HCT116 (cell line): ENCODE measurements around the gene PLOD2. TPM values are rescaled to one million over a fixed set of nuclear protein-coding genes. Genes with fewer than 3 reads are reported as not detected.

Experiments used
- ATAC-seq: fragments of 200-7000 bp; cut with Tn5 transposase; 2 replicates; pipeline ENCODE4 v1.9.1; 2020; ENCODE audit warnings: mild to moderate bottlenecking, moderate library complexity
- BruUV-seq: library from RNA; stranded (reverse); fragments of 400-500 nt; replicated peaks from 2 replicates; lab custom pipeline; 2021; lab: Mats Ljungman, UMichigan
- CTCF ChIA-PET: fragments of 300-600 bp; sonication (Branson Sonifier 250); formaldehyde crosslinking; loops from one replicate; lab custom pipeline; 2021; ENCODE audit warnings: antibody characterized with exemption; lab: Charles Lee
- POLR2A ChIA-PET: fragments of 300-600, 350-600 bp; sonication (Branson Sonifier 250); formaldehyde crosslinking; loops from one replicate; lab custom pipeline; 2021; ENCODE audit warnings: antibody characterized with exemption; lab: Charles Lee
- RAD21 ChIA-PET, 2 experiments: fragments of 300-600 bp; sonication (Branson Sonifier 250); formaldehyde crosslinking; loops; one replicate each; lab custom pipeline; 2023; ENCODE audit warnings: low total read pairs in 2 of 2; ENCODE audit not compliant: uncharacterized antibody in 2 of 2, unreplicated experiment in 2 of 2, low non-redundant PET in 1 of 2; lab: Charles Lee
- DNase-seq: peaks from one replicate; pipeline ENCODE4 v3.0.0-alpha.2; 2010; ENCODE audit warnings: low read depth, low spot score
- H2AFZ ChIP-seq: fragments of 200-600 bp; shearing (Covaris generic), sonication (generic); 2 replicates; pipeline ENCODE4 v1.6.1; 2017; ENCODE audit warnings: low read depth, mixed run types, mixed read lengths, antibody characterized with exemption, low read length; ENCODE audit not compliant: poor library complexity, severe bottlenecking
- H3K27ac ChIP-seq: 2 replicates; pipeline ENCODE4 v1.5.1; 2012; ENCODE audit warnings: low read depth, low read length
- H3K27me3 ChIP-seq: fragments of 200-600 bp; sonication (generic); 2 replicates; pipeline ENCODE4 v1.6.1; 2016; ENCODE audit warnings: mixed run types, low read length, mixed read lengths; ENCODE audit not compliant: insufficient read depth
- H3K36me3 ChIP-seq, 2 experiments: fragments of 200-500 bp in 1 of 2; fragments of 200-600 bp in 1 of 2; sonication (Bioruptor generic) in 1 of 2; sonication (generic) in 1 of 2; 2 replicates each; pipeline versions ENCODE4 v1.5.1 to v1.6.1; 2014 to 2016; ENCODE audit warnings: low read length in 2 of 2, inconsistent platforms in 1 of 2, mixed read lengths in 1 of 2, mixed run types in 1 of 2; ENCODE audit not compliant: insufficient read depth in 2 of 2, control insufficient read depth in 1 of 2
- H3K4me1 ChIP-seq, 2 experiments: fragments of 200-600 bp in 1 of 2; sonication (generic) in 1 of 2; 2 replicates each; pipeline versions ENCODE4 v1.5.1 to v1.6.1; 2012 to 2017; ENCODE audit warnings: low read length in 2 of 2, inconsistent platforms in 1 of 2, mild to moderate bottlenecking in 1 of 2, mixed read lengths in 1 of 2, mixed run types in 1 of 2, moderate library complexity in 1 of 2; ENCODE audit not compliant: insufficient read depth in 2 of 2, control insufficient read depth in 1 of 2
- H3K4me2 ChIP-seq: fragments of 200-600 bp; sonication (generic); 2 replicates; pipeline ENCODE4 v1.6.1; 2017; ENCODE audit warnings: mixed run types, low read length, mixed read lengths
- H3K4me3 ChIP-seq, 2 experiments: fragments of 200-600 bp in 1 of 2; sonication (generic) in 1 of 2; replicated peaks in 1 of 2; 2 replicates each; pipeline ENCODE4 v1.5.1; 2011 to 2016; ENCODE audit warnings: low read length in 2 of 2, control low read depth in 1 of 2, low read depth in 1 of 2, mild to moderate bottlenecking in 1 of 2, mixed read lengths in 1 of 2, mixed run types in 1 of 2
- H3K79me2 ChIP-seq: fragments of 200-600 bp; sonication (generic); 2 replicates; pipeline ENCODE4 v1.6.1; 2017; ENCODE audit warnings: mild to moderate bottlenecking, mixed run types, low read length, moderate library complexity, mixed read lengths; ENCODE audit not compliant: insufficient read depth
- H3K9ac ChIP-seq: fragments of 200-600 bp; sonication (generic); 2 replicates; pipeline ENCODE4 v1.6.1; 2016; ENCODE audit warnings: low read length, mixed read lengths
- H3K9me2 ChIP-seq: fragments of 200-600 bp; sonication (generic), shearing (Covaris generic); 2 replicates; pipeline ENCODE4 v1.6.1; 2017; ENCODE audit warnings: mixed run types, mild to moderate bottlenecking, moderate library complexity; ENCODE audit not compliant: insufficient read depth
- H3K9me3 ChIP-seq, 2 experiments: fragments of 200-500 bp in 1 of 2; fragments of 200-600 bp in 1 of 2; sonication (Bioruptor generic) in 1 of 2; sonication (generic) in 1 of 2; 2 replicates each; pipeline ENCODE4 v1.6.1; 2014 to 2017; ENCODE audit warnings: low read length in 2 of 2, mixed read lengths in 2 of 2, inconsistent platforms in 1 of 2, low read depth in 1 of 2, mild to moderate bottlenecking in 1 of 2, mixed run types in 1 of 2, moderate library complexity in 1 of 2; ENCODE audit not compliant: control insufficient read depth in 1 of 2, insufficient read depth in 1 of 2
- H4K20me1 ChIP-seq: fragments of 200-600 bp; sonication (generic), shearing (Covaris generic); 2 replicates; pipeline ENCODE4 v1.6.1; 2017; ENCODE audit warnings: mixed run types, mild to moderate bottlenecking, moderate library complexity; ENCODE audit not compliant: insufficient read depth
- CEBPB ChIP-seq: IDR thresholded peaks from 2 replicates; pipeline ENCODE4 v1.6.1; 2012; ENCODE audit warnings: low read depth
- FOSL1 ChIP-seq: IDR thresholded peaks from 2 replicates; pipeline ENCODE4 v1.6.1; 2012; ENCODE audit warnings: low read depth
- POLR2A ChIP-seq: IDR thresholded peaks from 2 replicates; pipeline ENCODE4 v1.7.0; 2011; ENCODE audit warnings: borderline replicate concordance; ENCODE audit not compliant: insufficient read depth, insufficient read length; ENCODE audit errors: extremely low read depth
- intact Hi-C: fragments of 100-400 bp; cut with micrococcal nuclease; formaldehyde crosslinking; loops from 2 replicates; pipeline ENCODE4 v1.10.0; 2022
- total RNA-seq: library from RNA; stranded (reverse); gene quantifications from one replicate; pipeline ENCODE4 v1.2.1, GENCODE V29; 2021; ENCODE audit not compliant: unreplicated experiment

Gene PLOD2
- total RNA-seq, 1 experiment from 2014 or later = 25.8 TPM

DNA sequence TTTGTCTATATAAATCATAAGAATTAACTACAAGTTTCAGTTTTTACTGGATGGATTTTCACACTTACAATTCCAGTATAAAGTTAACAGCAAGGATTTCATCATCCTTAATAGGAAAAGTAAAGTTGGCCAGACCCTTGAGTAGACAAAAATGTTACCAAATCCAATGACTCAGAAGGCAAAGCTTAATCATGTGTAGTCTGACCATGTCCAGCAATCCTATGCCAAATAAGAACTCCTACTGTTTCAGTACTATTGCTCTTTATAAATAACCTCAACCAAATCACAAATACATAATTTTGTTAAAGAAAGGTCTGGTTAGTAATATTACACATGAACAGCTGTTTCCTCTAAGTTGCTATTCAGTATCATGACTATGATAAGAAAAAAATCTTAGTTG is 35.0 kb downstream of the PLOD2 start:
- Histone ChIP-seq H3K4me1 (no peaks in the 10 kb centered on the region), H3K27me3 (no peaks in the 10 kb centered on the region), H3K4me2 (no peak overlapping the region), H4K20me1 (no peaks in the 10 kb centered on the region), H3K36me3 (no peaks in the 10 kb centered on the region), H3K9ac (no peak overlapping the region), H3K27ac (no peak overlapping the region), H3K9me2 (no peaks in the 10 kb centered on the region), H3K4me3 (no peak overlapping the region), H3K79me2 (no peaks in the 10 kb centered on the region), H3K9me3 (no peaks in the 10 kb centered on the region), H2AFZ (no peak overlapping the region)
- ChIA-PET POLR2A (interaction anchor here (0.7 kb wide), 1 partner anchor 14 kb away, joined by 3 read pairs; no protein-coding TSS in a partner anchor), RAD21 (no interaction called here), CTCF (interaction anchor here (1.2 kb wide), 1 partner anchor 62 kb away, joined by 3 read pairs; no protein-coding TSS in a partner anchor)
- ATAC-seq (no peak), DNase-seq (no peak)
- 0 out of 2 replicates have a peak, but pooled peaks have one; percentile 45 for TF ChIP-seq CEBPB
- TF ChIP-seq FOSL1 = 0 out of 2 replicates have a peak, but pooled peaks have one; percentile 14
- no peak for TF ChIP-seq POLR2A
- no TSS peak for BruUV-seq
- intact Hi-C loops = no loop called here

GRCh38 chr3:146124126-146124801 is 36.7 kb downstream of the PLOD2 start:
- H4K20me1 ChIP-seq = no peaks in the 10 kb centered on the region
- no peaks in the 10 kb centered on the region for H3K4me1 ChIP-seq
- intact Hi-C loops = no loop called here
- no peak overlapping the region for H3K4me3 ChIP-seq
- DNase-seq = no peak
- CTCF ChIA-PET = no interaction called here
- RAD21 ChIA-PET = no interaction called here
- POLR2A ChIA-PET = no interaction called here
- H3K27ac ChIP-seq = no peak overlapping the region
- H3K36me3 ChIP-seq = no peaks in the 10 kb centered on the region
- no TSS peak for BruUV-seq
- TF ChIP-seq FOSL1 = no peak
- no peaks in the 10 kb centered on the region for H3K27me3 ChIP-seq
- H3K9me2 ChIP-seq = no peaks in the 10 kb centered on the region
- H3K79me2 ChIP-seq = no peaks in the 10 kb centered on the region
- H3K4me2 ChIP-seq = no peak overlapping the region
- H3K9me3 ChIP-seq = no peaks in the 10 kb centered on the region
- no peak overlapping the region for H2AFZ ChIP-seq
- no peak overlapping the region for H3K9ac ChIP-seq
- no peak for ATAC-seq
